IMR-90 (cell line): Measurements from ENCODE around the gene GAL3ST1.

Source experiments
- BHLHE40 ChIP-seq: fragments of 150-350 bp; IDR thresholded peaks from 2 replicates; pipeline ENCODE4 v1.6.1; 2016; ENCODE audit warnings: mild to moderate bottlenecking, low read depth, low read length
- CEBPB ChIP-seq: IDR thresholded peaks from 2 replicates; pipeline ENCODE4 v1.6.1; 2012; ENCODE audit warnings: low read depth, low read length, improper control_type of control experiment
- MAFK ChIP-seq: IDR thresholded peaks from 2 replicates; pipeline ENCODE4 v1.6.1; 2012; ENCODE audit warnings: low read depth, low read length, improper control_type of control experiment
- MAZ ChIP-seq: IDR thresholded peaks from 2 replicates; pipeline ENCODE4 v1.6.1; 2012; ENCODE audit warnings: low read depth, mild to moderate bottlenecking, low read length, improper control_type of control experiment, moderate library complexity, borderline replicate concordance
- NFE2L2 ChIP-seq: fragments of 150-350 bp; IDR thresholded peaks from 2 replicates; pipeline ENCODE4 v1.6.1; 2016; ENCODE audit warnings: low read depth, mild to moderate bottlenecking, low read length
- POLR2A ChIP-seq: IDR thresholded peaks from 2 replicates; pipeline ENCODE4 v1.6.1; 2012; ENCODE audit warnings: mild to moderate bottlenecking, low read depth, low read length
- RFX5 ChIP-seq: IDR thresholded peaks from 2 replicates; pipeline ENCODE4 v1.8.0; 2012; ENCODE audit warnings: low read depth, mild to moderate bottlenecking, low read length, moderate library complexity
- TF ChIP-seq, protein P1 (sequence below): conservative IDR thresholded peaks from 2 replicates; pipeline ENCODE4 v1.5.1; 2012; ENCODE audit warnings: mild to moderate bottlenecking, low read depth, low read length, improper control_type of control experiment
- TF ChIP-seq, protein P2 (sequence below): fragments of 150-350 bp; IDR thresholded peaks from 2 replicates; pipeline ENCODE4 v1.6.1; 2017; ENCODE audit warnings: mild to moderate bottlenecking, antibody characterized with exemption, low read length, low read depth

DNA sequence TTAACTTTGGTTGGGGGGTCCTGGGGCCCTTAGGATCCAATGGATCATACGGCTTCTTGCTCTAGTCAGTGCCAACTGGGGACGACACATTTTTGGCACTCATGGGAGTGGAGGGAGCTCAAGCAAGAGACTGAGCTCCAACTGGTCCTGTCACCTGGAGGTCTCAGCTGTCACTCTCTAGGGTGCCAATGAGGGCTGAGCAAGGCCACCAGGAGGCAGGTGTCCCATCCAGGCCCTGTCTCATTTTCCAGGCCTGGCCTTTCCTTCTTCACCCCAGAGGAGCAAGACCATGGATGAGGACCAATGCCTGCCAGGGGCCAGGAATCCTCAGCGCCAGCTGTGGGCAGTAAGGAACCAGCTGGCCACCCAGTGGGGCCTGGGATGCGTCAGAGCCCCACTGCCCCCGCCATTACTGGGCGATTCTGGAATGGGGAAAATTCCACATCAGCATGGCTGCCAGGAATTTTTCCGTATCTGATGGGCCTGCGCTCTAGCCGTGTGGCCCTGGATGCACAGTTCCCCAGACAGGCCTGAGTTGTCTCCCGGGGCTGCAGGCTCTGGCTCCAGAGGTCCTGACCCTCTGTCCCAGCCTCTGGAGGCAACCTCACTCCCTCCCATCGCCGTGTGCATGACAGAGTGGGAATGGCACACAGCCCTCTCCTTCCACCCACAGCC, 669 bp upstream of the GAL3ST1 start:
- TF ChIP-seq, protein P1, sequence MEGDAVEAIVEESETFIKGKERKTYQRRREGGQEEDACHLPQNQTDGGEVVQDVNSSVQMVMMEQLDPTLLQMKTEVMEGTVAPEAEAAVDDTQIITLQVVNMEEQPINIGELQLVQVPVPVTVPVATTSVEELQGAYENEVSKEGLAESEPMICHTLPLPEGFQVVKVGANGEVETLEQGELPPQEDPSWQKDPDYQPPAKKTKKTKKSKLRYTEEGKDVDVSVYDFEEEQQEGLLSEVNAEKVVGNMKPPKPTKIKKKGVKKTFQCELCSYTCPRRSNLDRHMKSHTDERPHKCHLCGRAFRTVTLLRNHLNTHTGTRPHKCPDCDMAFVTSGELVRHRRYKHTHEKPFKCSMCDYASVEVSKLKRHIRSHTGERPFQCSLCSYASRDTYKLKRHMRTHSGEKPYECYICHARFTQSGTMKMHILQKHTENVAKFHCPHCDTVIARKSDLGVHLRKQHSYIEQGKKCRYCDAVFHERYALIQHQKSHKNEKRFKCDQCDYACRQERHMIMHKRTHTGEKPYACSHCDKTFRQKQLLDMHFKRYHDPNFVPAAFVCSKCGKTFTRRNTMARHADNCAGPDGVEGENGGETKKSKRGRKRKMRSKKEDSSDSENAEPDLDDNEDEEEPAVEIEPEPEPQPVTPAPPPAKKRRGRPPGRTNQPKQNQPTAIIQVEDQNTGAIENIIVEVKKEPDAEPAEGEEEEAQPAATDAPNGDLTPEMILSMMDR, result no peak
- TF ChIP-seq NFE2L2 (no peak), RFX5 (no peak), POLR2A (no peak), CEBPB (no peak), MAFK (no peak), MAZ (no peak), BHLHE40 (no peak)
- TF ChIP-seq, protein P2, sequence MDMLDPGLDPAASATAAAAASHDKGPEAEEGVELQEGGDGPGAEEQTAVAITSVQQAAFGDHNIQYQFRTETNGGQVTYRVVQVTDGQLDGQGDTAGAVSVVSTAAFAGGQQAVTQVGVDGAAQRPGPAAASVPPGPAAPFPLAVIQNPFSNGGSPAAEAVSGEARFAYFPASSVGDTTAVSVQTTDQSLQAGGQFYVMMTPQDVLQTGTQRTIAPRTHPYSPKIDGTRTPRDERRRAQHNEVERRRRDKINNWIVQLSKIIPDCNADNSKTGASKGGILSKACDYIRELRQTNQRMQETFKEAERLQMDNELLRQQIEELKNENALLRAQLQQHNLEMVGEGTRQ, result no peak
